CD14-positive monocyte (primary cell): ENCODE measurements around the gene AGBL1. TPM values are rescaled to one million over a fixed set of nuclear protein-coding genes. Genes with fewer than 3 reads are reported as not detected.

Source experiments
- DNase-seq, 3 donors: peaks; one replicate each; pipeline ENCODE4 v3.0.0-alpha.2; 2011 to 2022
- H2AFZ ChIP-seq: 2 replicates; pipeline ENCODE4 v1.6.0; 2012; ENCODE audit warnings: mild to moderate bottlenecking, low read depth, low read length, inconsistent platforms; ENCODE audit not compliant: insufficient read depth, poor library complexity, severe bottlenecking
- H3K27ac ChIP-seq, 2 donors: 1 replicate in 1 of 2; 2 replicates in 1 of 2; pipeline ENCODE4 v1.5.1; 2012 to 2013; ENCODE audit warnings: low read length in 2 of 2, control low read depth in 1 of 2, inconsistent platforms in 1 of 2, low read depth in 1 of 2, mild to moderate bottlenecking in 1 of 2
- H3K27me3 ChIP-seq, 2 donors: one replicate each; pipeline versions ENCODE4 v1.6.0 to v1.6.1; 2011 to 2013; ENCODE audit warnings: low read length in 2 of 2; ENCODE audit not compliant: control insufficient read depth in 2 of 2, insufficient read depth in 2 of 2
- H3K36me3 ChIP-seq, 2 donors: replicated peaks in 1 of 2; 1 replicate in 1 of 2; 2 replicates in 1 of 2; pipeline versions ENCODE4 v1.5.1 to v1.6.1; 2012 to 2013; ENCODE audit warnings: low read length in 2 of 2, control low read depth in 1 of 2, inconsistent platforms in 1 of 2, mild to moderate bottlenecking in 1 of 2; ENCODE audit not compliant: insufficient read depth in 2 of 2, control insufficient read depth in 1 of 2
- H3K4me1 ChIP-seq, 2 donors: 1 replicate in 1 of 2; 2 replicates in 1 of 2; pipeline versions ENCODE4 v1.5.1 to v1.6.1; 2012 to 2013; ENCODE audit warnings: low read length in 2 of 2, control low read depth in 1 of 2, inconsistent platforms in 1 of 2, mild to moderate bottlenecking in 1 of 2, moderate library complexity in 1 of 2; ENCODE audit not compliant: insufficient read depth in 2 of 2, control insufficient read depth in 1 of 2
- H3K4me2 ChIP-seq: replicated peaks from 2 replicates; pipeline ENCODE3; 2012; ENCODE audit warnings: low read length, moderate library complexity, mild to moderate bottlenecking; ENCODE audit not compliant: poor library complexity, severe bottlenecking; ENCODE audit errors: extremely low read depth
- H3K4me3 ChIP-seq, 3 experiments: fragments of 200-600 bp in 1 of 3; sonication (generic) in 1 of 3; replicated peaks in 1 of 3; 1 replicate in 2 of 3; 2 replicates in 1 of 3; pipeline ENCODE4 v1.5.1; 2011 to 2013; ENCODE audit warnings: low read length in 3 of 3, mild to moderate bottlenecking in 3 of 3, control low read depth in 2 of 3, low read depth in 2 of 3, inconsistent platforms in 1 of 3, moderate library complexity in 1 of 3
- H3K79me2 ChIP-seq: 2 replicates; pipeline ENCODE4 v1.6.0; 2012; ENCODE audit warnings: mild to moderate bottlenecking, control low read depth, inconsistent platforms, low read length, moderate library complexity; ENCODE audit not compliant: insufficient read depth
- H3K9ac ChIP-seq: 2 replicates; pipeline ENCODE4 v1.6.0; 2017; ENCODE audit warnings: low read length, mild to moderate bottlenecking; ENCODE audit not compliant: insufficient read depth, poor library complexity, severe bottlenecking
- H3K9me3 ChIP-seq, 2 donors: replicated peaks in 1 of 2; 1 replicate in 1 of 2; 2 replicates in 1 of 2; pipeline versions ENCODE4 v1.5.1 to v1.6.1; 2012 to 2013; ENCODE audit warnings: low read length in 2 of 2, control low read depth in 1 of 2; ENCODE audit not compliant: control insufficient read depth in 1 of 2, insufficient read depth in 1 of 2
- H4K20me1 ChIP-seq: 2 replicates; pipeline ENCODE4 v1.6.0; 2012; ENCODE audit warnings: mild to moderate bottlenecking, low read length, control low read depth, moderate library complexity; ENCODE audit not compliant: insufficient read depth
- H3K27ac Mint-ChIP-seq, 7 donors: one replicate each; pipeline ENCODE4 v1.8.0; 2020; ENCODE audit warnings: mild to moderate bottlenecking in 7 of 7, mixed read lengths in 7 of 7, moderate library complexity in 6 of 7, inconsistent platforms in 2 of 7
- H3K27me3 Mint-ChIP-seq, 3 donors: one replicate each; pipeline ENCODE4 v1.8.0; 2021 to 2022; ENCODE audit warnings: low read depth in 3 of 3, mild to moderate bottlenecking in 3 of 3, mixed read lengths in 3 of 3, moderate library complexity in 3 of 3, inconsistent platforms in 1 of 3
- H3K36me3 Mint-ChIP-seq, 2 donors: one replicate each; pipeline ENCODE4 v1.8.0; 2020; ENCODE audit warnings: mixed read lengths in 2 of 2, inconsistent platforms in 1 of 2, mild to moderate bottlenecking in 1 of 2
- H3K4me1 Mint-ChIP-seq: one replicate; pipeline ENCODE4 v1.8.0; 2020; ENCODE audit warnings: mild to moderate bottlenecking, mixed read lengths
- H3K4me3 Mint-ChIP-seq, 2 donors: one replicate each; pipeline ENCODE4 v1.8.0; 2020; ENCODE audit warnings: mild to moderate bottlenecking in 2 of 2, mixed read lengths in 2 of 2, moderate library complexity in 1 of 2
- H3K9me3 Mint-ChIP-seq, 7 donors: one replicate each; pipeline ENCODE4 v1.8.0; 2020 to 2022; ENCODE audit warnings: mixed read lengths in 7 of 7, mild to moderate bottlenecking in 6 of 7, moderate library complexity in 6 of 7, inconsistent platforms in 2 of 7
- CTCF ChIP-seq: fragments of 200-600 bp; IDR thresholded peaks from one replicate; pipeline ENCODE4 v1.8.0; 2022; ENCODE audit warnings: antibody characterized with exemption, mild to moderate bottlenecking
- WGBS: methylation state at CpG from one replicate; pipeline ENCODE4 v1.1.5; 2013; ENCODE audit warnings: missing lambda C conversion rate; ENCODE audit not compliant: insufficient coverage; 5-methylcytosine and 5-hydroxymethylcytosine counted together
- intact Hi-C, 2 donors: fragments of 100-400 bp; cut with micrococcal nuclease; formaldehyde crosslinking; loops; one replicate each; pipeline versions ENCODE4 v1.15.0 to v1.15.1; 2023
- polyA plus RNA-seq, 3 donors: library from polyadenylated mRNA; depleted of rRNA in 1 of 3; unstranded in 2 of 3; stranded (reverse) in 1 of 3; fragments of 300-500 nt in 2 of 3; fragments of >200 nt in 1 of 3; fragmentation: Illumina TruSeq in 2 of 3; gene quantifications; 1 replicate in 2 of 3; 2 replicates in 1 of 3; pipeline ENCODE4 v1.2.3, GENCODE V29; 2012 to 2021

AGBL1 gene
- polyA plus RNA-seq, 3 donors = not detected

- no peaks in the 10 kb centered on the region for H4K20me1 ChIP-seq
- no peak for DNase-seq
- peaks cover 0 to 10% (median 1%) of the 10 kb centered on the region in 7 donors for H3K9me3 Mint-ChIP-seq
- no peak overlapping the region for H2AFZ ChIP-seq
- TF ChIP-seq CTCF = no peak
- H3K4me1 ChIP-seq = no peaks in the 10 kb centered on the region
- H3K4me1 Mint-ChIP-seq = no peaks in the 10 kb centered on the region
- H3K36me3 Mint-ChIP-seq = no peaks in the 10 kb centered on the region
- H3K9ac ChIP-seq = no peak overlapping the region
- H3K9me3 ChIP-seq = no peaks in the 10 kb centered on the region
- H3K27ac Mint-ChIP-seq = no peak overlapping the region
- no peaks in the 10 kb centered on the region for H3K79me2 ChIP-seq
- no peak overlapping the region for H3K4me3 Mint-ChIP-seq
- H3K27me3 ChIP-seq = no peaks in the 10 kb centered on the region
- no peaks in the 10 kb centered on the region for H3K27me3 Mint-ChIP-seq
- H3K27ac ChIP-seq = no peak overlapping the region
- intact Hi-C loops = no loop called here
- no peak overlapping the region for H3K4me2 ChIP-seq
- 63% methylated on average over 2 of the region's 3 CpGs for WGBS
- H3K36me3 ChIP-seq = no peaks in the 10 kb centered on the region
- H3K4me3 ChIP-seq = no peak overlapping the region
These were observed 477.4 kb downstream of the AGBL1 start for GRCh38 chr15:86557018-86557550.

GRCh38 chr15:86558252-86558651 lies 478.6 kb downstream of the AGBL1 start:
- Histone ChIP-seq H4K20me1 (no peaks in the 10 kb centered on the region), H3K4me1 (no peaks in the 10 kb centered on the region), H3K9ac (no peak overlapping the region), H3K4me2 (no peak overlapping the region), H3K79me2 (no peaks in the 10 kb centered on the region), H3K9me3 (no peaks in the 10 kb centered on the region), H3K4me3 (no peak overlapping the region), H2AFZ (no peak overlapping the region), H3K27ac (no peak overlapping the region), H3K36me3 (no peaks in the 10 kb centered on the region), H3K27me3 (no peaks in the 10 kb centered on the region)
- peaks cover 0 to 10% (median 2%) of the 10 kb centered on the region in 7 donors for H3K9me3 Mint-ChIP-seq
- H3K4me1 Mint-ChIP-seq = no peaks in the 10 kb centered on the region
- no peak for DNase-seq
- no peaks in the 10 kb centered on the region for H3K27me3 Mint-ChIP-seq
- no peaks in the 10 kb centered on the region for H3K36me3 Mint-ChIP-seq
- intact Hi-C loops = no loop called here
- no peak overlapping the region for H3K27ac Mint-ChIP-seq
- no peak overlapping the region for H3K4me3 Mint-ChIP-seq
- TF ChIP-seq CTCF = no peak
